Activated CD4-positive, alpha-beta T cell treated with anti-CD3 and anti-CD28 coated beads, Interleukin-2, Interleukin-4, amounts not matched to agents 100 ng/mL and 50 ng/mL, durations not matched to agents 16 hours and 8 hours (primary cell): ENCODE measurements around the gene CARD11.

Experiments used
- DNase-seq: peaks from one replicate; pipeline ENCODE4 v3.0.0-alpha.2; 2020; ENCODE audit warnings: low spot score

Gene CARD11

DNA sequence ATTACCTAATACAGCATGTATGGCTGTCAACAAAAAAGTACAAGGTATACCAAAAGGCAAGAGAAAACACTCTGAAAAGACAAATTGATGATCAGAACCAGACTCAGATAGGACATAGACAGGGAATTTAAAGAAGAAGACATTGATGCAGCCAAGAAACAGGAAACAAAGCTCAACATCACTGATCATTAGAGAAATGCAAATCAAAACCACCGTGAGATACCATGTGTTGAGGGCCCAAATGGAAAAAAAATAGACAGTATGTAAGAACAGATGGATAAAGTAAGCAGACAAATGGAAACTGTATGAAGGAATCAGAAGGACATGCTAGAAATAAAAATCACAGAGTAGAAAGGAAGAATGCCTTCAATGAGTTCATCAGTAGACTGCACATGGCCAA is 23.3 kb downstream of the CARD11 start:
- no peak for DNase-seq

GRCh38 chr7:3019801-3020200 is 23.9 kb downstream of the CARD11 start:
- no peak for DNase-seq

DNA sequence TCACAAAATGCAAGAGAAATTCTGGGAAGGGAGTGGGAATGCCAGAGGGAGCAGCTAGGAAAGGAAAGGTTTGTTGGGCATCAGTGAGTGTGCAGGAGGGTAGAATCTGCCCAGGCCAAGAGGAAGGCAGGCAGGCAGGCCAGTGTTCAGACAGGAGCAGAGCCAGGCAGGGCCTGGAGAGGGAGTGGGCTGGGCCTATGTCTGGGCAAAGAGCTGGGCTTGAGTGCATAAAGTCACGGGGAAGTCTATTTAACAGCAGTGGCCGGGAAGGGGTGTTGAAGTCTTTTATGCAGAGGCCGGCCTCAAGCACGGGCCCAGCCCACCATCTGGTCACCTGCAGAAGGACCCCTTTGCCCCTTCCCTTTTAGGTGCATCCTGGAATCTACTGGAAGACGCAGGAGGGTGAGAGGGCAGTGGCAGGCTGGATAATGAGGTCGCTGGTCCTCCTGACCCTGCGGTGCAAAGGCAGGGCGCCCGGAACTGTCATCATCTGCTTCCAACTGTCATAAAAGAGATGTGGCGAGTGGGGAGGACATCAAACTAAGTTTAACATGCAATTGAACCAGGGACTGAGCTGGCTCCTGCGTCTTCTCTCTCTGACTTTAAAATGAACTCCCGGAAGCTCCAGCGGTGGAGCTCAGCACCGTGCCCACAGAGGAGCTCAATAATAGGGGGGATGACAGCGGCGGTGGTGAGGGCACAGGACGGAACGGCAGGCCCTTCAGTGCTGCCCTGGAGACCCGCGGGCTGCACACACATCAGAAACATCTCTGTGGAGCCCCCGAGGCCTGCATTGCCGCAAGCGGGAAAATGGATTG is 29.5 kb downstream of the CARD11 start:
- DNase-seq = no peak

- DNase-seq = peak; percentile 44
Observed at GRCh38 chr7:3011211-3011852, 32.3 kb downstream of the CARD11 start.

DNA sequence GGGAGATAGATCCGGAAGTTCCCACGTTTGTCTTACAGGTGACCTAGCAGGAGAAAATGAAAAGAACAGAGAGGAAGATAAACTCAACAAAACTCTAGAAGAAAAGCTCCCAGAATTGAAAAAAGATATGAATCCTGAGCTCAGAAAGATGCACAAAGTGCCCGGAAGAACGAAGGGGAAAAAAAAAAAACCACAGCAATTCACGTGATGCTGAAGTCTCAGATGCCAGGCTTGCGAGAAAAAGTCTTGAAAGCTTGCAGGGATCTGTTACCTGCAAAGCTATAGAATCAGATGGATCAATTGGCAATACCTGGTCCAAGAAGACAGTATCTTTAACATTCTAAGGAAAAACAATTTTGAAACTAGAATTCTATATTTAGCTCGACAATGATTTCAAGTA is 33.5 kb downstream of the CARD11 start:
- no peak for DNase-seq

DNA sequence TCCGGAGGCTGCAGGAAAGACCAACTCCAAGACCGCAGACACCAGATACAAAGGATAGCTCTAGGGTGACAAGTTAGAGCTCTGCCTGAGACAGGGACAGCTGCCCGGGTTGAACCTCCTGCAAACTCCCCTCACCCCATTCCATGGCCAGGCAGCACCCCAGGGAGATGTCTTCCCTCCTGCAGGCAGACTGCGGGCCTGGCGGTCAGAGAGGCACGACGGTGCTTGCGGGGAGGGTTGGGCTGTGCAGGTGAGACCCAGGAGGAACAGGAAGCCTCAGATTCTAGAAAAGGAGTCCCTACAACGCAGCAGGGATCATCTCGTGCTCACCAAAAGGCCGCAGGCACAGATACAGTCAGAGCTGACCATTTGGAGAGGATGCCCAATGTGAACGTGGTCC is 34.6 kb downstream of the CARD11 start:
- DNase-seq = no peak

GRCh38 chr7:3008386-3008785 is 35.3 kb downstream of the CARD11 start:
- DNase-seq = no peak

DNA sequence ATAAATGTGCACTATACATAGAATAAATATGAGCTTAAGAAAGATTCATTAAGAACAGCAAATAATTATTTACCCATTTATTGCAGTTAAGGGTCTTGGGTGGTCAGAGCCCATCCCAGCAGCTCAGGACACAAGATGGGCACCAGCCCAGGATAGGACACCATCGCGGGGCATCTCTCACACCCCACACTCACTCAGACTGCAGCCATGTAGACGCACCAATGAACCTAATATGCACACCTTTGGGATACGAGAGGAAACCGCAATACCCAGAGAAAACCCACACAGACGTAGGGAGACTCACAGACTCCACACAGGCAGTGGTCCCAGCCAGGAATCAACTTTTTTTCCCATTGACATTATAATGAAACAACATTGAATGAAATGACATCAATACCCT is 36.0 kb downstream of the CARD11 start:
- DNase-seq = no peak

- DNase-seq = no peak
Observed at GRCh38 chr7:3005257-3005656, 38.4 kb downstream of the CARD11 start.

DNA sequence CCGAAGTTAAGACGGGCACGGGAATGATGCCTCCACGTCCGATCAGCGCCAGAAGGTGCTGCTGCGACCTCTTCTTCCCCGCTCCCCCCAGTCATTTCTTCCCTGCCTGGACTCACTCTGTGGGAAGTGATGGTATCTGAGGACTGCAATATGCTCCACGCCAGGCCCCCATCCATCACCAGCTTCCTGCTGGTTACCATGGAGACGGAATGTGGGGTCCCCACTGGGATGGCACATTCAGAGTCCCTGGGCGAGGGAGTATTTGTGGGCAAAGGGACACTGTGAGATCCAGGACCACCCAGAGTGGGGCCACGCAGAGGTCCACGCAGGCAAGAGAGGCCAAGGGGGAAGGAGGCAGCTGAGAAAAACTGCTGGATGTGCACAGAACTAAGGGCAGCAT is 39.7 kb downstream of the CARD11 start:
- no peak for DNase-seq

- no peak for DNase-seq
Observed at GRCh38 chr7:3002631-3003030, 41.0 kb downstream of the CARD11 start.

DNA sequence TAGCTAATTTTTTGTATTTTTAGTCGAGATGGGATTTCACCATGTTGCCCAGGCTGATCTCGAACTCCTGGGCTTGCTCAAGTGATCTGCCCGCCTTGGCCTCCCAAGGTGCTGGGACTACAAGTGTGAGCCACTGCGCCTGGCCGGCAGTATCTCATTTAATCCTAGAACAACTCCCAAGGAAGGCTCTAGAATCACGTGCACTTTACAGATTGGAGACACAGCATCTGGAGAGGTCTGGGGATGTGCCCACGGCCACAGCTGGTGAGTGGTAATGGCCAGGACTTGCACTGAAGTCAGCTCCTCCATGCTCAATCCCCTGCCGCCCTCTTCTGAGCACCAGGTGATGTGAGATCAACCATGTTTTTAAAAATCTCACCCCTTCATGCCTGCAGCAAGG is 43.1 kb downstream of the CARD11 start:
- no peak for DNase-seq

GRCh38 chr7:2999078-2999500 is 44.6 kb downstream of the CARD11 start:
- DNase-seq = no peak

GRCh38 chr7:2997014-2997413 is 46.7 kb downstream of the CARD11 start:
- no peak for DNase-seq

DNA sequence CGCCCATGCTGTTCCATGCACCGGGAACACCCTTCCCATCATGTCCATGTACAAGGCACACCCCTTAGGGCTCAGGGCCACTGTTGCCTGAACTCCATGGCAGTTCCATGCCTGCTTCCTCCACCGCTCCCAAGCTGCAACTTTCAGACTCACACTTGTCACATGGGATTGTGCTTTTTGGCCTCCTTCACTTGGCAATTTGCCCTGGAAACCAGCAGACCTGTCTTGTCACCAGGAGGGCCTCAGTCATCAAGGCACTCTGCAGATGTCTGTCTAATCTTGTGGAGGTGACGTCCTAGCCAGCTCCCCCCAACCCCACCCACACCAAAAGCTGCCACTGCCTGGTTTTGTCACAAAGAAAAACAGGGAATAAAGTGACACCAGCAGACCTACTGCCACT is 47.5 kb downstream of the CARD11 start:
- no peak for DNase-seq

DNA sequence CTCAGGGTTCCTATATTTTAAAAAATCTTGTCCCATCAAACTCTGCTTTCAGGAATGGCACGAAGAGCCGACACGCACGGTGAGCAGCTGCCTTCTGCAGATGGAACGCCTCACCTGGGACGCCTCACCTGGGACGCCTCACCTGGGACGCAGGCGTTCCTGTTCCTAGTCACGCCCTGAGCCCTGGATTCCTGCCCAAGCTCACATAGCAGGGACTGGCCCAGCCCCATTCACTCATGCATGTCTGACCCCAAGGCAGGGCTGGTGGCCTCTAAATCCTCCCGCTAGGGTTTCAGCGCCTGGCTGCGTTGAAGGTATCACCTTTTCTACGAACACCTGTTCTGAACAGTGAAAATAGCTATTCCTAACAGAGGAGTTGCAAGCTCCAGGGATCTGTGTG is 49.8 kb downstream of the CARD11 start:
- DNase-seq = no peak

- no peak for DNase-seq
Observed at GRCh38 chr7:2993396-2993795, 50.3 kb downstream of the CARD11 start.

GRCh38 chr7:2990949-2991470 is 52.7 kb downstream of the CARD11 start:
- no peak for DNase-seq

DNA sequence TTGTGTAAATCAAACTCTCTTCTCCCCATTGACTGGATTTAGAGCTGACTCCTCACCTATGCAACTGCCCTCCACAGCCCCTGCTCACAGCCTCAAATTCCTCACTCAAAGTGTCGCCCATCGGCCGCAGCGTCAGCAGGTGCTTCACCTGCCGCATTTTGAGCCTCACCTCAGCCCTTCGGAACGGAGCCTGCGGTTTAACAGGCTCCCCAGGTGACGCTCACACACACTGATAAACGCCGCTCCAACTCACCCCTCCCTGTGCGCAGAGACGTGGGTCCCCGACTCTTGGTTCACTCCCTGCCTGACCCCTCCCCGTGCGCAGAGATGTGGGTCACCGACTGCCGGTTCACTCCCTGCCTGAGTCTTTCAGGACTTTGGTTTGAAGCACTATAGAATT is 57.1 kb downstream of the CARD11 start:
- DNase-seq = no peak

- no peak for DNase-seq
Observed at GRCh38 chr7:2985866-2986265, 57.8 kb downstream of the CARD11 start.

DNA sequence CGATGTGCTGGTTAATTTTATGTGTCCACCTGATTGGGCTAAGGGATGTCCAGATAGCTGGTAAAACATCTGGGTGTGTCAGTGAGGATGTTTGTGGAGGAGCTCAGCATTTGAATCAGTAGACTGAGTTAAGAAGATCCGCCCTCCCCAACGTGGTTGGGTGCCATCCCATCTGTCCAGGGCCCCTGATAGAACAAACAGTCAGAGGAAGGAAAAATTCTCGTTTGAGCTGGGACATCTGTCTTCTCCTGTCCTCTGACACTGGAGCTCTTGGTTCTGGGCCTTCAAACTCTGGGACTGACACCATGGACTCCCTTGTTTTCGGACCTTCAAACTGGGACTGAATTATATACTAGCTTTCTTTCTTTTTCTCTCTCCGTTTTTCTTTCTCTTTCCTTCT is 59.6 kb downstream of the CARD11 start:
- no peak for DNase-seq

DNA sequence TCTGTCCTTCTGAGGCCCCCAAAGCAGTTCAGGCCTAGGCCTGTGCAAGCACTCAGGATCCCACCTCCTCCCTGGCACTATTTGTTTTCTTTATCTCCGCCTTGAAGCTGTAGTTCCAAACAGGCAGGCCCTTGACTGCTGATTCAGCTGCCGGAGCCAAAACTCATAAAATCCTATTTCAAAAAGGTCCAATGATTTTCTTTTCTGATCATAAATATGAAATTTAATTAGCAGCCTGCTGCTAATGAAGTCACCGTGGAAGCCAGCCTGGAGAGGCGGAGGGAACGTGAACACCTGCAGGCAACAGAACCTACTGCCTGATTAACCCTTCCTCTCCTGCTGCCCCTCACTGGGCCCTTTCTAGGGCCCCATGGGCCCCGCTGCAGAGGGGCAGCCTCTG is 60.1 kb downstream of the CARD11 start:
- no peak for DNase-seq

- DNase-seq = peak; percentile 58
Observed at GRCh38 chr7:2982831-2983230, 60.8 kb downstream of the CARD11 start.

DNA sequence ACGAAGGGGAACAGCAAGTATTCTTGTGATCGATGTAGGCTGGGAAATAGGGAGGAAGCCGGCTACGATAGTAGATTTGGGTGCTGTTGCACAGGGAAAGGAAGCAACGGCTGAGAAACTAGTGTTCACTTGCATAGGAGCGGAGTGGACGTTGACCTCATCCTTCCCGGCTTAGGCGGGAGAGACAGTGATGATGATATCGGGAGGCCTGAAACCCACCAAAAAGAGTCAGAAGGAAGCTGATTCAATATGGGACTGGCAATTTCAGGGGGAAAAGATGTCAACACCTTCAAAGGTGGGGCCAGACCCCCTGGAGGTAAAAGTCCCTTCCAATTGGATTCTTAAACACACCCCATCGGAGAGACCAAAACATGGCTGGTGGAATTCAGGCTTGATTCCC is 61.3 kb downstream of the CARD11 start:
- no peak for DNase-seq
